Measurements from ENCODE around the gene C1orf21.

GRCh38 chr1:184366997-184367396, 19.8 kb upstream of the C1orf21 start:
- TF ChIP-seq POLR2A (IDR thresholded peaks at IDR 0.05; ENCODE audit: low read depth, low read length) (no peak), POLR2AphosphoS5 (IDR thresholded peaks at IDR 0.05; ENCODE audit: low read depth, low read length) (no peak), PAX5 (IDR thresholded peaks at IDR 0.05; ENCODE audit: insufficient read depth, low read length, severe bottlenecking) (no peak), TAF1 (IDR thresholded peaks at IDR 0.05; ENCODE audit: low read depth, low read length) (no peak), POU2F2 (IDR thresholded peaks at IDR 0.05; ENCODE audit: low read depth, low read length) (no peak)

Measured in GM12891 (cell line).